ENCODE results near the gene FHL2.

Gene FHL2

GRCh38 chr2:105410554-105410953 is 11.7 kb upstream of the FHL2 start:
- no peak overlapping the region for H3K4me2 ChIP-seq (ENCODE audit: low read depth, low read length, poor library complexity, severe bottlenecking)

GRCh38 chr2:105409717-105410116 is 10.9 kb upstream of the FHL2 start:
- H2AFZ ChIP-seq (ENCODE audit: low read depth, low read length, severe bottlenecking) = no peak overlapping the region

More at GRCh38 chr2:105410554-105410953, 11.7 kb upstream of the FHL2 start:
- TF ChIP-seq, protein P1, sequence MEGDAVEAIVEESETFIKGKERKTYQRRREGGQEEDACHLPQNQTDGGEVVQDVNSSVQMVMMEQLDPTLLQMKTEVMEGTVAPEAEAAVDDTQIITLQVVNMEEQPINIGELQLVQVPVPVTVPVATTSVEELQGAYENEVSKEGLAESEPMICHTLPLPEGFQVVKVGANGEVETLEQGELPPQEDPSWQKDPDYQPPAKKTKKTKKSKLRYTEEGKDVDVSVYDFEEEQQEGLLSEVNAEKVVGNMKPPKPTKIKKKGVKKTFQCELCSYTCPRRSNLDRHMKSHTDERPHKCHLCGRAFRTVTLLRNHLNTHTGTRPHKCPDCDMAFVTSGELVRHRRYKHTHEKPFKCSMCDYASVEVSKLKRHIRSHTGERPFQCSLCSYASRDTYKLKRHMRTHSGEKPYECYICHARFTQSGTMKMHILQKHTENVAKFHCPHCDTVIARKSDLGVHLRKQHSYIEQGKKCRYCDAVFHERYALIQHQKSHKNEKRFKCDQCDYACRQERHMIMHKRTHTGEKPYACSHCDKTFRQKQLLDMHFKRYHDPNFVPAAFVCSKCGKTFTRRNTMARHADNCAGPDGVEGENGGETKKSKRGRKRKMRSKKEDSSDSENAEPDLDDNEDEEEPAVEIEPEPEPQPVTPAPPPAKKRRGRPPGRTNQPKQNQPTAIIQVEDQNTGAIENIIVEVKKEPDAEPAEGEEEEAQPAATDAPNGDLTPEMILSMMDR (IDR thresholded peaks at IDR 0.05; ENCODE audit: insufficient read depth, low read length, poor library complexity, severe bottlenecking) = no peak
- no peak for TF ChIP-seq EZH2phosphoT487 (conservative IDR thresholded peaks at IDR 0.05; ENCODE audit: low read length)
- Histone ChIP-seq H3K4me3 (ENCODE audit: insufficient read depth, low read length, poor library complexity, severe bottlenecking) (no peak overlapping the region), H3K36me3 (ENCODE audit: low read length) (no peaks in the 10 kb centered on the region), H3K27me3 (ENCODE audit: low read length) (no peaks in the 10 kb centered on the region), H3K79me2 (ENCODE audit: insufficient read depth, low read length) (no peaks in the 10 kb centered on the region), H3K27ac (ENCODE audit: low read depth, low read length) (no peak overlapping the region), H2AFZ (ENCODE audit: low read depth, low read length, severe bottlenecking) (no peak overlapping the region), H3F3A (ENCODE audit: insufficient read depth) (no peaks in the 10 kb centered on the region), H3K9me2 (replicated peaks; ENCODE audit: insufficient read depth, low read length) (no peaks in the 10 kb centered on the region), H3K9ac (ENCODE audit: low read length) (no peak overlapping the region), H4K20me1 (ENCODE audit: low read depth, low read length) (no peaks in the 10 kb centered on the region), H3K9me3 (ENCODE audit: insufficient read depth, low read length) (no peaks in the 10 kb centered on the region)

GRCh38 chr2:105407946-105408743 is 9.3 kb upstream of the FHL2 start:
- Histone ChIP-seq H3K9me2 (replicated peaks; ENCODE audit: insufficient read depth, low read length) (no peaks in the 10 kb centered on the region), H3K9ac (ENCODE audit: low read length) (no peak overlapping the region), H3K27me3 (ENCODE audit: low read length) (no peaks in the 10 kb centered on the region), H3K4me2 (ENCODE audit: low read depth, low read length, poor library complexity, severe bottlenecking) (no peak overlapping the region), H3F3A (ENCODE audit: insufficient read depth) (no peaks in the 10 kb centered on the region), H4K20me1 (ENCODE audit: low read depth, low read length) (no peaks in the 10 kb centered on the region), H3K27ac (ENCODE audit: low read depth, low read length) (no peak overlapping the region), H3K36me3 (ENCODE audit: low read length) (no peaks in the 10 kb centered on the region), H3K4me3 (ENCODE audit: insufficient read depth, low read length, poor library complexity, severe bottlenecking) (no peak overlapping the region), H2AFZ (ENCODE audit: low read depth, low read length, severe bottlenecking) (no peak overlapping the region), H3K9me3 (ENCODE audit: insufficient read depth, low read length) (no peaks in the 10 kb centered on the region), H3K79me2 (ENCODE audit: insufficient read depth, low read length) (no peaks in the 10 kb centered on the region)
- TF ChIP-seq, protein P1 (IDR thresholded peaks at IDR 0.05; ENCODE audit: insufficient read depth, low read length, poor library complexity, severe bottlenecking) = no peak
- TF ChIP-seq EZH2phosphoT487 (conservative IDR thresholded peaks at IDR 0.05; ENCODE audit: low read length) = no peak

More at GRCh38 chr2:105409717-105410116, 10.9 kb upstream of the FHL2 start:
- H3K27me3 ChIP-seq (ENCODE audit: low read length) = no peaks in the 10 kb centered on the region
- no peak for TF ChIP-seq EZH2phosphoT487 (conservative IDR thresholded peaks at IDR 0.05; ENCODE audit: low read length)
- TF ChIP-seq, protein P1 (IDR thresholded peaks at IDR 0.05; ENCODE audit: insufficient read depth, low read length, poor library complexity, severe bottlenecking) = no peak
- H3F3A ChIP-seq (ENCODE audit: insufficient read depth) = no peaks in the 10 kb centered on the region
- H4K20me1 ChIP-seq (ENCODE audit: low read depth, low read length) = no peaks in the 10 kb centered on the region
- no peak overlapping the region for H3K9ac ChIP-seq (ENCODE audit: low read length)
- H3K4me2 ChIP-seq (ENCODE audit: low read depth, low read length, poor library complexity, severe bottlenecking) = no peak overlapping the region
- no peak overlapping the region for H3K4me3 ChIP-seq (ENCODE audit: insufficient read depth, low read length, poor library complexity, severe bottlenecking)
- H3K9me3 ChIP-seq (ENCODE audit: insufficient read depth, low read length) = no peaks in the 10 kb centered on the region
- H3K79me2 ChIP-seq (ENCODE audit: insufficient read depth, low read length) = no peaks in the 10 kb centered on the region
- no peaks in the 10 kb centered on the region for H3K9me2 ChIP-seq (replicated peaks; ENCODE audit: insufficient read depth, low read length)
- no peak overlapping the region for H3K27ac ChIP-seq (ENCODE audit: low read depth, low read length)
- H3K36me3 ChIP-seq (ENCODE audit: low read length) = no peaks in the 10 kb centered on the region

All from SU-DHL-6 (cell line).